Uterus (tissue), 4 donors: ENCODE data around the gene DONSON. TPM values are rescaled to one million over a fixed set of nuclear protein-coding genes. Genes with fewer than 3 reads are reported as not detected.

ENCODE experiments used
- DNase-seq, 2 donors: peaks; one replicate each; pipeline ENCODE4 v3.0.0-alpha.2; 2019 to 2020
- H3K27ac ChIP-seq, 2 donors: fragments of 200-600 bp; sonication (generic); 1 replicate in 1 of 2; 2 replicates in 1 of 2; pipeline ENCODE4 v1.5.1; 2016 to 2018
- H3K27me3 ChIP-seq, 2 donors: fragments of 200-600 bp; sonication (generic); one replicate each; pipeline ENCODE4 v1.5.1; 2018 to 2019; ENCODE audit warnings: control low read depth in 1 of 2
- H3K36me3 ChIP-seq, 2 donors: fragments of 200-600 bp; sonication (generic); one replicate each; pipeline ENCODE4 v1.5.1; 2019; ENCODE audit warnings: control low read depth in 1 of 2
- H3K4me1 ChIP-seq, 2 donors: fragments of 200-600 bp; sonication (generic); one replicate each; pipeline ENCODE4 v1.5.1; 2018 to 2019; ENCODE audit warnings: control low read depth in 1 of 2
- H3K4me3 ChIP-seq, 2 donors: fragments of 200-600 bp; sonication (generic); 1 replicate in 1 of 2; 2 replicates in 1 of 2; pipeline ENCODE4 v1.5.1; 2018 to 2019; ENCODE audit warnings: mild to moderate bottlenecking in 1 of 2
- H3K9me3 ChIP-seq, 2 donors: fragments of 200-600 bp; sonication (generic); one replicate each; pipeline ENCODE4 v1.5.1; 2019; ENCODE audit warnings: control low read depth in 1 of 2
- CTCF ChIP-seq, 4 experiments: fragments of 200-600 bp in 2 of 4; fragments of 450-650 bp in 2 of 4; sonication (generic) in 2 of 4; IDR thresholded peaks; one replicate each; pipeline ENCODE4 v1.5.1; 2016 to 2019; ENCODE audit warnings: antibody characterized with exemption in 4 of 4, mild to moderate bottlenecking in 2 of 4, moderate library complexity in 1 of 4
- POLR2A ChIP-seq, 2 donors: fragments of 450-650 bp; IDR thresholded peaks; one replicate each; pipeline ENCODE4 v1.6.1; 2016; ENCODE audit warnings: antibody characterized with exemption in 2 of 2, mild to moderate bottlenecking in 1 of 2, moderate library complexity in 1 of 2
- intact Hi-C: fragments of 100-400 bp; cut with DNase I; formaldehyde crosslinking; loops from one replicate; pipeline ENCODE4 v1.15.1; 2023; ENCODE audit warnings: low total_unique reads
- total RNA-seq, 4 donors: library from RNA; depleted of rRNA in 3 of 4; stranded (reverse); fragments of >200 nt in 3 of 4; gene quantifications; one replicate each; pipeline versions ENCODE4 v1.1.0 to v1.2.4, GENCODE V29; 2014 to 2023
- donor health status: DM: yes; HTN: yes; CAD: no.

DONSON gene
- total RNA-seq, 4 donors from 2014 or later, result 7.2 to 19.8 (median 12.8) TPM

GRCh38 chr21:33561373-33561772 lies 27.1 kb downstream of the DONSON start:
- no peak for DNase-seq
- Histone ChIP-seq H3K9me3 (no peaks in the 10 kb centered on the region), H3K4me3 (no peak overlapping the region), H3K4me1 (no peaks in the 10 kb centered on the region), H3K36me3 (no peaks in the 10 kb centered on the region), H3K27ac (no peak overlapping the region), H3K27me3 (no peaks in the 10 kb centered on the region)
- intact Hi-C loops, result no loop called here
- TF ChIP-seq POLR2A (IDR thresholded peaks at IDR 0.05), result no peak
- TF ChIP-seq CTCF (IDR thresholded peaks at IDR 0.05), result no peak

GRCh38 chr21:33560965-33561364 lies 27.5 kb downstream of the DONSON start:
- TF ChIP-seq POLR2A (IDR thresholded peaks at IDR 0.05), result no peak
- no peak for TF ChIP-seq CTCF (IDR thresholded peaks at IDR 0.05)
- Histone ChIP-seq H3K36me3 (no peaks in the 10 kb centered on the region), H3K27ac (no peak overlapping the region), H3K9me3 (no peaks in the 10 kb centered on the region), H3K27me3 (no peaks in the 10 kb centered on the region), H3K4me3 (no peak overlapping the region), H3K4me1 (peaks cover 0 to 1% of the 10 kb centered on the region in 2 donors)
- intact Hi-C loops, result no loop called here
- DNase-seq, result no peak

GRCh38 chr21:33559813-33560212 lies 28.7 kb downstream of the DONSON start:
- H3K4me1 ChIP-seq, result peaks cover 0 to 7% of the 10 kb centered on the region in 2 donors
- intact Hi-C loops, result no loop called here
- no peak for DNase-seq
- H3K9me3 ChIP-seq, result no peaks in the 10 kb centered on the region
- H3K27ac ChIP-seq, result no peak overlapping the region
- no peaks in the 10 kb centered on the region for H3K36me3 ChIP-seq
- no peak for TF ChIP-seq CTCF (IDR thresholded peaks at IDR 0.05)
- no peak for TF ChIP-seq POLR2A (IDR thresholded peaks at IDR 0.05)
- no peaks in the 10 kb centered on the region for H3K27me3 ChIP-seq
- no peak overlapping the region for H3K4me3 ChIP-seq

GRCh38 chr21:33558777-33559421 lies 29.6 kb downstream of the DONSON start:
- Histone ChIP-seq H3K27ac (no peak overlapping the region), H3K27me3 (no peaks in the 10 kb centered on the region), H3K36me3 (no peaks in the 10 kb centered on the region), H3K4me3 (no peak overlapping the region), H3K9me3 (no peaks in the 10 kb centered on the region), H3K4me1 (peaks cover 0 to 7% of the 10 kb centered on the region in 2 donors)
- TF ChIP-seq CTCF (IDR thresholded peaks at IDR 0.05) (no peak), POLR2A (IDR thresholded peaks at IDR 0.05) (no peak)
- DNase-seq, result no peak
- intact Hi-C loops, result no loop called here

GRCh38 chr21:33557447-33557846 lies 31.0 kb downstream of the DONSON start:
- TF ChIP-seq CTCF (IDR thresholded peaks at IDR 0.05) (no peak), POLR2A (IDR thresholded peaks at IDR 0.05) (no peak)
- Histone ChIP-seq H3K4me1 (peaks cover 0 to 7% of the 10 kb centered on the region in 2 donors), H3K27me3 (no peaks in the 10 kb centered on the region), H3K36me3 (no peaks in the 10 kb centered on the region), H3K27ac (no peak overlapping the region), H3K9me3 (no peaks in the 10 kb centered on the region), H3K4me3 (no peak overlapping the region)
- DNase-seq, result no peak
- intact Hi-C loops, result no loop called here
